ENCODE data around the gene CTSD. TPM values are rescaled to one million over a fixed set of nuclear protein-coding genes. Genes with fewer than 3 reads are reported as not detected.

Gene CTSD
- total and polyA plus RNA-seq, 2 of the 8 experiments (the other 6 are each of a cell fraction or from before 2014, with no cell fraction given): 169 to 173 TPM

DNA sequence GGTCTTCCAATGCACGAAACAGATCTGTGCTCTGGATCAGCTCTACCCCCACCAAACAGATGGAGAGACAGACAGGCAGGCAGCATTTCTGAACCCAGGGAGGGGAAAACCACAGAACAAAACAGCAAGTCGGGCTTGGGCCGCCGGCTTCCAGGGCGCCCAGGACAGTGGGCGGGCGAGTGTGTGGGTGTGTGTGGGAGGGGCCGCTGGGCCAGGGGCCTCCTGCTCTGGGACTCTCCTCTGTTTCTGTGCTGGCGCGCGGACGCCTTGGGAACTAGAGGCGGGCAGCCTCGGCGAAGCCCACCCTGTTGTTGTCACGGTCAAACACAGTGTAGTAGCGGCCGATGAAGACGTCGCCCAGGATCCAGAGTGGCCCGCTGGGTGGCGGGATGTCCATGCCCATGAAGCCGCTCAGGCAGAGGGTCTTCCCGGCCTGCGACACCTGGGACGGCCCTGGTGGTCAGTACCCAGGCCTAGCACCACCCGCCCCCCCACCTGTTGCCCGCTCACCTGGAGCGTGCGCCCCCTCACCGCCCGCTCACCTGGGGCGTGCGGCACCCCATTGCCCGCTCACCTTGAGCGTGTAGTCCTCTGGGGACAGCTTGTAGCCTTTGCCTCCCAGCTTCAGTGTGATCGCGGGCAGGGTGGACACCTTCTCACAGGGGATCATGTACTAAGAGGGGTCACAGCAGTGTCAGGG, 10.3 kb downstream of the CTSD start (continued):
- TF ChIP-seq, protein P1, sequence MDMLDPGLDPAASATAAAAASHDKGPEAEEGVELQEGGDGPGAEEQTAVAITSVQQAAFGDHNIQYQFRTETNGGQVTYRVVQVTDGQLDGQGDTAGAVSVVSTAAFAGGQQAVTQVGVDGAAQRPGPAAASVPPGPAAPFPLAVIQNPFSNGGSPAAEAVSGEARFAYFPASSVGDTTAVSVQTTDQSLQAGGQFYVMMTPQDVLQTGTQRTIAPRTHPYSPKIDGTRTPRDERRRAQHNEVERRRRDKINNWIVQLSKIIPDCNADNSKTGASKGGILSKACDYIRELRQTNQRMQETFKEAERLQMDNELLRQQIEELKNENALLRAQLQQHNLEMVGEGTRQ (IDR thresholded peaks at IDR 0.05; ENCODE audit: low read length): no peak
- TF ChIP-seq, protein P2, sequence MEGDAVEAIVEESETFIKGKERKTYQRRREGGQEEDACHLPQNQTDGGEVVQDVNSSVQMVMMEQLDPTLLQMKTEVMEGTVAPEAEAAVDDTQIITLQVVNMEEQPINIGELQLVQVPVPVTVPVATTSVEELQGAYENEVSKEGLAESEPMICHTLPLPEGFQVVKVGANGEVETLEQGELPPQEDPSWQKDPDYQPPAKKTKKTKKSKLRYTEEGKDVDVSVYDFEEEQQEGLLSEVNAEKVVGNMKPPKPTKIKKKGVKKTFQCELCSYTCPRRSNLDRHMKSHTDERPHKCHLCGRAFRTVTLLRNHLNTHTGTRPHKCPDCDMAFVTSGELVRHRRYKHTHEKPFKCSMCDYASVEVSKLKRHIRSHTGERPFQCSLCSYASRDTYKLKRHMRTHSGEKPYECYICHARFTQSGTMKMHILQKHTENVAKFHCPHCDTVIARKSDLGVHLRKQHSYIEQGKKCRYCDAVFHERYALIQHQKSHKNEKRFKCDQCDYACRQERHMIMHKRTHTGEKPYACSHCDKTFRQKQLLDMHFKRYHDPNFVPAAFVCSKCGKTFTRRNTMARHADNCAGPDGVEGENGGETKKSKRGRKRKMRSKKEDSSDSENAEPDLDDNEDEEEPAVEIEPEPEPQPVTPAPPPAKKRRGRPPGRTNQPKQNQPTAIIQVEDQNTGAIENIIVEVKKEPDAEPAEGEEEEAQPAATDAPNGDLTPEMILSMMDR (IDR thresholded peaks at IDR 0.05; ENCODE audit: control extremely low read depth in 1 of 3, insufficient read depth in 1 of 3, low read depth in 1 of 3, low read length in 3 of 3): no peak
- TF ChIP-seq SAP30 (IDR thresholded peaks at IDR 0.05; ENCODE audit: insufficient read depth, insufficient replicate concordance, low read length): no peak
